SK-N-SH treated with all-trans-retinoic acid at 6 μM for 48 hours (cell line): ENCODE results near the gene GRM5.

Source experiments
- ATAC-seq: fragments of 200-7000 bp; cut with Tn5 transposase; 3 replicates; pipeline ENCODE4 v1.9.1; 2020; ENCODE audit warnings: mild to moderate bottlenecking, moderate library complexity
- ARNTL ChIP-seq: fragments of 450-650 bp; formaldehyde crosslinking; IDR thresholded peaks from 2 replicates; pipeline ENCODE4 v1.5.0; 2020; ENCODE audit warnings: low read depth, mild to moderate bottlenecking, moderate library complexity, borderline replicate concordance
- BACH2 ChIP-seq: fragments of 250-450 bp; sonication (Bioruptor Pico); IDR thresholded peaks from 2 replicates; pipeline ENCODE4 v1.9.0; 2021; ENCODE audit warnings: mild to moderate bottlenecking, borderline replicate concordance
- CSDC2 ChIP-seq: fragments of 250-450 bp; sonication (Bioruptor Pico); IDR thresholded peaks from 2 replicates; pipeline ENCODE4 v1.5.0; 2020; ENCODE audit warnings: mild to moderate bottlenecking, moderate library complexity
- GLIS3 ChIP-seq: fragments of 250-450 bp; sonication (Bioruptor Pico); IDR thresholded peaks from 2 replicates; pipeline ENCODE4 v1.5.0; 2020; ENCODE audit warnings: mild to moderate bottlenecking, moderate library complexity
- ISL1 ChIP-seq: fragments of 250-450 bp; sonication (Bioruptor Pico); IDR thresholded peaks from 2 replicates; pipeline ENCODE4 v2.1.2; 2022; ENCODE audit warnings: mild to moderate bottlenecking, moderate library complexity
- OSR1 ChIP-seq: fragments of 250-450 bp; sonication (Bioruptor Pico); IDR thresholded peaks from 2 replicates; pipeline ENCODE4 v1.8.0; 2022; ENCODE audit warnings: moderate library complexity, mild to moderate bottlenecking, inconsistent platforms
- PPARA ChIP-seq: fragments of 250-450 bp; sonication (Bioruptor Pico); IDR thresholded peaks from 2 replicates; pipeline ENCODE4 v1.5.0; 2020; ENCODE audit warnings: mild to moderate bottlenecking, borderline replicate concordance
- SNAI2 ChIP-seq: fragments of 250-450 bp; sonication (Bioruptor Pico); IDR thresholded peaks from 2 replicates; pipeline ENCODE4 v1.5.0; 2020; ENCODE audit warnings: mild to moderate bottlenecking, moderate library complexity
- TCF4 ChIP-seq: fragments of 250-450 bp; sonication (Bioruptor Pico); IDR thresholded peaks from 2 replicates; pipeline ENCODE4 v1.8.0; 2021; ENCODE audit warnings: mild to moderate bottlenecking, moderate library complexity, borderline replicate concordance
- TOX ChIP-seq: fragments of 250-450 bp; sonication (Bioruptor Pico); IDR thresholded peaks from 2 replicates; pipeline ENCODE4 v1.8.0; 2021; ENCODE audit warnings: mild to moderate bottlenecking, moderate library complexity, borderline replicate concordance
- ZC3H10 ChIP-seq: fragments of 250-450 bp; sonication (Bioruptor Pico); IDR thresholded peaks from 2 replicates; pipeline ENCODE4 v1.5.1; 2021; ENCODE audit warnings: mild to moderate bottlenecking, moderate library complexity
- ZFP3 ChIP-seq: fragments of 250-450 bp; sonication (Bioruptor Pico); IDR thresholded peaks from 2 replicates; pipeline ENCODE4 v1.5.0; 2020; ENCODE audit warnings: mild to moderate bottlenecking, moderate library complexity
- ZFP30 ChIP-seq: fragments of 450-650 bp; formaldehyde crosslinking; IDR thresholded peaks from 2 replicates; pipeline ENCODE4 v1.5.0; 2022; ENCODE audit warnings: mild to moderate bottlenecking, moderate library complexity
- ZNF70 ChIP-seq: fragments of 450-650 bp; formaldehyde crosslinking; IDR thresholded peaks from 2 replicates; pipeline ENCODE4 v1.5.0; 2020; ENCODE audit warnings: mild to moderate bottlenecking, moderate library complexity
- ZNF8 ChIP-seq: fragments of 450-650 bp; formaldehyde crosslinking; IDR thresholded peaks from 2 replicates; pipeline ENCODE4 v1.5.0; 2020; ENCODE audit warnings: mild to moderate bottlenecking, moderate library complexity
- TF ChIP-seq, protein P1 (sequence below): fragments of 250-450 bp; sonication (Bioruptor Pico); IDR thresholded peaks from 2 replicates; pipeline ENCODE4 v1.5.0; 2020; ENCODE audit warnings: mild to moderate bottlenecking, moderate library complexity
- TF ChIP-seq, protein P2 (sequence below): fragments of 250-450 bp; sonication (Bioruptor Pico); IDR thresholded peaks from 2 replicates; pipeline ENCODE4 v1.8.0; 2020; ENCODE audit warnings: mild to moderate bottlenecking, moderate library complexity, borderline replicate concordance
- TF ChIP-seq, protein P3 (sequence below): fragments of 250-450 bp; sonication (Bioruptor Pico); IDR thresholded peaks from 2 replicates; pipeline ENCODE4 v1.5.1; 2021; ENCODE audit warnings: mild to moderate bottlenecking, moderate library complexity
- TF ChIP-seq, protein P4 (sequence below): fragments of 250-450 bp; sonication (Bioruptor Pico); IDR thresholded peaks from 2 replicates; pipeline ENCODE4 v1.5.1; 2020; ENCODE audit warnings: low read depth, mild to moderate bottlenecking, moderate library complexity

The GRM5 gene

DNA sequence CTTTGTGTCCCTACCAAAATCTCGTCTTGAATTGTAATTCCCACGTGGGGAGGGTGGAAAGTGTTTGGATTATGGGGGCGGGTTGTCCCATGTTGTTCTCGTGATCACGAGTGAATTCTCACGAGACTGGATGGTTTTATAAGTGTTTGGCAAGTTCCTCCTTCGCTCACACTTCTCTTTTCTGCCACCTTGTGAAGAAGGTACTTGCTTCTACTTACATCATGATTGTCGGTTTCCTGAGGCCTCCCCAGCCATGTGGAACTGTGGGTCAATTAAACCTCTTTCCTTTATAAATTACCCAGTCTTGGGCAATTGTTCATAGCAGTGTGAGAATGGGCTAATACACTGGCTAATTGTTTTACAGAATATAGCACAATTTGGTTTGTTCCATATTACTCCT, 326.3 kb downstream of the GRM5 start (continued):
- TF ChIP-seq, protein P1, sequence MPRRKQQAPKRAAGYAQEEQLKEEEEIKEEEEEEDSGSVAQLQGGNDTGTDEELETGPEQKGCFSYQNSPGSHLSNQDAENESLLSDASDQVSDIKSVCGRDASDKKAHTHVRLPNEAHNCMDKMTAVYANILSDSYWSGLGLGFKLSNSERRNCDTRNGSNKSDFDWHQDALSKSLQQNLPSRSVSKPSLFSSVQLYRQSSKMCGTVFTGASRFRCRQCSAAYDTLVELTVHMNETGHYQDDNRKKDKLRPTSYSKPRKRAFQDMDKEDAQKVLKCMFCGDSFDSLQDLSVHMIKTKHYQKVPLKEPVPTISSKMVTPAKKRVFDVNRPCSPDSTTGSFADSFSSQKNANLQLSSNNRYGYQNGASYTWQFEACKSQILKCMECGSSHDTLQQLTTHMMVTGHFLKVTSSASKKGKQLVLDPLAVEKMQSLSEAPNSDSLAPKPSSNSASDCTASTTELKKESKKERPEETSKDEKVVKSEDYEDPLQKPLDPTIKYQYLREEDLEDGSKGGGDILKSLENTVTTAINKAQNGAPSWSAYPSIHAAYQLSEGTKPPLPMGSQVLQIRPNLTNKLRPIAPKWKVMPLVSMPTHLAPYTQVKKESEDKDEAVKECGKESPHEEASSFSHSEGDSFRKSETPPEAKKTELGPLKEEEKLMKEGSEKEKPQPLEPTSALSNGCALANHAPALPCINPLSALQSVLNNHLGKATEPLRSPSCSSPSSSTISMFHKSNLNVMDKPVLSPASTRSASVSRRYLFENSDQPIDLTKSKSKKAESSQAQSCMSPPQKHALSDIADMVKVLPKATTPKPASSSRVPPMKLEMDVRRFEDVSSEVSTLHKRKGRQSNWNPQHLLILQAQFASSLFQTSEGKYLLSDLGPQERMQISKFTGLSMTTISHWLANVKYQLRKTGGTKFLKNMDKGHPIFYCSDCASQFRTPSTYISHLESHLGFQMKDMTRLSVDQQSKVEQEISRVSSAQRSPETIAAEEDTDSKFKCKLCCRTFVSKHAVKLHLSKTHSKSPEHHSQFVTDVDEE (CRISPR knock-in tag) = no peak
- TF ChIP-seq, protein P2, sequence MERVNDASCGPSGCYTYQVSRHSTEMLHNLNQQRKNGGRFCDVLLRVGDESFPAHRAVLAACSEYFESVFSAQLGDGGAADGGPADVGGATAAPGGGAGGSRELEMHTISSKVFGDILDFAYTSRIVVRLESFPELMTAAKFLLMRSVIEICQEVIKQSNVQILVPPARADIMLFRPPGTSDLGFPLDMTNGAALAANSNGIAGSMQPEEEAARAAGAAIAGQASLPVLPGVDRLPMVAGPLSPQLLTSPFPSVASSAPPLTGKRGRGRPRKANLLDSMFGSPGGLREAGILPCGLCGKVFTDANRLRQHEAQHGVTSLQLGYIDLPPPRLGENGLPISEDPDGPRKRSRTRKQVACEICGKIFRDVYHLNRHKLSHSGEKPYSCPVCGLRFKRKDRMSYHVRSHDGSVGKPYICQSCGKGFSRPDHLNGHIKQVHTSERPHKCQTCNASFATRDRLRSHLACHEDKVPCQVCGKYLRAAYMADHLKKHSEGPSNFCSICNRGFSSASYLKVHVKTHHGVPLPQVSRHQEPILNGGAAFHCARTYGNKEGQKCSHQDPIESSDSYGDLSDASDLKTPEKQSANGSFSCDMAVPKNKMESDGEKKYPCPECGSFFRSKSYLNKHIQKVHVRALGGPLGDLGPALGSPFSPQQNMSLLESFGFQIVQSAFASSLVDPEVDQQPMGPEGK (CRISPR knock-in tag) = no peak
- TF ChIP-seq BACH2 (CRISPR knock-in tag) = no peak

DNA sequence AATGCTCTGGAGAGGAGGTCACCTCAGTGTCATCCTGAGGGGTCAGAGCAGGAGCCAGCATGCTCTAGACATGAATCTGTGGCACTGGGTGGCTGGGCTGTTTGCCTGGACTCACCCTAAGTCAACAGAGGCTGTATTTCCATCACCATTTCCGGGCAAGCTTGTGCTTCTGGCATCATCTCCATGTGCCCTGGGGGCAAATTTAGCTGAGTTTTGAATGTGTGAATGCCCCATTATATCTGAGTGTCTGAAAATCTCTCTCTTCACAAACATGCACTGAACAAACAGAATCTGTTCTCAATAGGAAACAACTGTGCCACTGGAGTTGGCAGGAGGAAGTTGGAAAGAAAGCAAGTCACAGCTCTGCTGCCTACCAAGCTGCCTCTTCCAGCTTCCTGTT, 356.2 kb downstream of the GRM5 start:
- no peak for TF ChIP-seq TCF4 (CRISPR knock-in tag)
- TF ChIP-seq, protein P3, sequence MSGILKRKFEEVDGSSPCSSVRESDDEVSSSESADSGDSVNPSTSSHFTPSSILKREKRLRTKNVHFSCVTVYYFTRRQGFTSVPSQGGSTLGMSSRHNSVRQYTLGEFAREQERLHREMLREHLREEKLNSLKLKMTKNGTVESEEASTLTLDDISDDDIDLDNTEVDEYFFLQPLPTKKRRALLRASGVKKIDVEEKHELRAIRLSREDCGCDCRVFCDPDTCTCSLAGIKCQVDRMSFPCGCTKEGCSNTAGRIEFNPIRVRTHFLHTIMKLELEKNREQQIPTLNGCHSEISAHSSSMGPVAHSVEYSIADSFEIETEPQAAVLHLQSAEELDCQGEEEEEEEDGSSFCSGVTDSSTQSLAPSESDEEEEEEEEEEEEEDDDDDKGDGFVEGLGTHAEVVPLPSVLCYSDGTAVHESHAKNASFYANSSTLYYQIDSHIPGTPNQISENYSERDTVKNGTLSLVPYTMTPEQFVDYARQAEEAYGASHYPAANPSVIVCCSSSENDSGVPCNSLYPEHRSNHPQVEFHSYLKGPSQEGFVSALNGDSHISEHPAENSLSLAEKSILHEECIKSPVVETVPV (CRISPR knock-in tag) = no peak
- TF ChIP-seq, protein P2 (CRISPR knock-in tag) = no peak
- ATAC-seq = no peak

DNA sequence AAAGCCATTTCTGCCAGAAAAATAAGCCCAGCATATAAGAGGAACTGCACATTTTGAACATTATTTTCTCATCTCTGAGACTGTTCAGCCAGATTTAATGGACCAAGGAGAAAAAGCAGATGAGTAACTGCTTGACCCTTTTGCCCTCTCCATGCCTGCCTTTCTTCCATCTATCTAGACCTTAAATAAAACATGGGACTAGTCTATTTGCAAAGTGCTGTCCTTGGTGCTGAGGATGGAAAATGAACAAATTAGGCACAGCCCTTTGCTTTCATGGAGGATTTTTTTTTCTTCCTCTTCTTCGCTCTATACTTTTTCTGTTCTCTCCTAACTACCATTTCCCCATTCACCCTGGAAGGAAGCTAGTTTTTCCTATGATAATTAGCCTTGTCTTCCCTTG, 361.3 kb downstream of the GRM5 start:
- no peak for ATAC-seq
- no peak for TF ChIP-seq ZFP30 (CRISPR knock-in tag)
- no peak for TF ChIP-seq ZC3H10 (CRISPR knock-in tag)
- TF ChIP-seq, protein P4, sequence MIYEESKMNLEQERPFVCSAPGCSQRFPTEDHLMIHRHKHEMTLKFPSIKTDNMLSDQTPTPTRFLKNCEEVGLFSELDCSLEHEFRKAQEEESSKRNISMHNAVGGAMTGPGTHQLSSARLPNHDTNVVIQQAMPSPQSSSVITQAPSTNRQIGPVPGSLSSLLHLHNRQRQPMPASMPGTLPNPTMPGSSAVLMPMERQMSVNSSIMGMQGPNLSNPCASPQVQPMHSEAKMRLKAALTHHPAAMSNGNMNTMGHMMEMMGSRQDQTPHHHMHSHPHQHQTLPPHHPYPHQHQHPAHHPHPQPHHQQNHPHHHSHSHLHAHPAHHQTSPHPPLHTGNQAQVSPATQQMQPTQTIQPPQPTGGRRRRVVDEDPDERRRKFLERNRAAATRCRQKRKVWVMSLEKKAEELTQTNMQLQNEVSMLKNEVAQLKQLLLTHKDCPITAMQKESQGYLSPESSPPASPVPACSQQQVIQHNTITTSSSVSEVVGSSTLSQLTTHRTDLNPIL (CRISPR knock-in tag) = no peak
- TF ChIP-seq, all 23 proteins: peak for 0

DNA sequence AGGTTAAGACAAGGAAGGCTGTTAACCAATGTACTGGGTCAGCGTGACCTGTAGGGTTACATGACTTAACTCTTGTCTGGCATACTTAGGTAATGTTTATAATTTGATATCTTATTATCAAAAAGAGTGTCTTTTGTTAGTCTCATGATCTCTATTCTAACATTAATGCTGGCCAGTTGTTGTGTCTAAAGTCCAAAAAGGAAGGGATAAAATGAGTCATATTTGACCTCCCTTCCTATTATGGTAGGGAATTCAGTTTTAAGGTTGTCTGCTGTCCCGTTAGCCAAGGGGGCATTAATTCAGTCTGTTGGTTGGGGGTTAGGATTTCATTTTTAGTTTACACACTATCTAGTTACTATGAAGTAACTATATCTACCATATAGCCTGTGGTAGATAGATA, 364.0 kb downstream of the GRM5 start:
- no peak for ATAC-seq

More for the DNA sequence above, 364.0 kb downstream of the GRM5 start:
- TF ChIP-seq CSDC2 = no peak
- no peak for TF ChIP-seq TOX (CRISPR knock-in tag)
- TF ChIP-seq ARNTL (CRISPR knock-in tag) = no peak
- TF ChIP-seq ZNF8 (CRISPR knock-in tag) = no peak
- TF ChIP-seq, protein P3 (CRISPR knock-in tag) = no peak
- no peak for TF ChIP-seq OSR1 (CRISPR knock-in tag)
- TF ChIP-seq ZC3H10 (CRISPR knock-in tag) = no peak
- TF ChIP-seq, protein P2 (CRISPR knock-in tag) = no peak
- TF ChIP-seq SNAI2 (CRISPR knock-in tag) = no peak
- TF ChIP-seq PPARA (CRISPR knock-in tag) = no peak
- TF ChIP-seq ISL1 (CRISPR knock-in tag) = no peak
- no peak for TF ChIP-seq GLIS3 (CRISPR knock-in tag)
- no peak for TF ChIP-seq ZNF70 (CRISPR knock-in tag)
- TF ChIP-seq ZFP3 (CRISPR knock-in tag) = no peak
- TF ChIP-seq, all 23 proteins: peak for 0
